GM10847 (cell line): Measurements from ENCODE around the gene RBMS1.

Experiments
- POLR2A ChIP-seq: IDR thresholded peaks from 2 replicates; pipeline ENCODE4 v1.6.1; 2011; ENCODE audit not compliant: insufficient read length; ENCODE audit errors: extremely low read depth

RBMS1 gene

DNA sequence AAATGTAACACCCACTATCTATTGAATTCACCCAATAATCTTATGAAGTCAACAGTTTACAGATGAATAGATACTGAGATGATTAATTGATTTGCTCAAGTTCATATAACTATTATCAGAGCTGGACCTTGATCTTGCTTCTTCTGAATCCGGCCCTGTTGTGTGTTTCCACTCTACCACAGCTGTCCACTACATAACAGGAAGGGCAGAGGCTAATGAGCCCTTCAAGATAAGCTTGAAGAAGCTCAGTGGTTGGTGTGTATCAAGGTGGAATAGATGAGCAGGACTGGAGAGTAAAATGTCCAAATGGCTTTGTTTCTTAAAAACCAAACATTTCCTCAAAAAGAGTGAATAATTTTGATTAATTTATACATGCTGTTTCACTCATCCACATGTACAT, 237.1 kb downstream of the RBMS1 start:
- no peak for TF ChIP-seq POLR2A

DNA sequence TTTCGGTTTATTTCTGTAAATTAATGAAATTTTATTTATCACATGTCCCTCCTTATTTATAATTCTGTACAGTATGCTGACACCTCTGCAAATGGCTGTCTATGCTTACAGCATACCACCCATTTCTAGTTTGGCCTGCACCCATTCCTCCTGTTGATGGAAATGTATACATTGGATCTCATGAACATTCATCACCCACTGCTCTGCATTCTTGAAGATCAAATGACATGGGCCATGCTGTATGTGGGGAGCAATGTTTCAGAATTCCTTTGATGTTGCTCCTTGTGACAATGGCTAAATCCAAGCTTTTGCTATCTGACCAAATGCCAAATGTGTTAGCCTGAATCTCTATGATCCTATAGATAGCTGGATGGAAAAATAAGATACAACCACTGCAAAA, 238.2 kb downstream of the RBMS1 start:
- TF ChIP-seq POLR2A = no peak

DNA sequence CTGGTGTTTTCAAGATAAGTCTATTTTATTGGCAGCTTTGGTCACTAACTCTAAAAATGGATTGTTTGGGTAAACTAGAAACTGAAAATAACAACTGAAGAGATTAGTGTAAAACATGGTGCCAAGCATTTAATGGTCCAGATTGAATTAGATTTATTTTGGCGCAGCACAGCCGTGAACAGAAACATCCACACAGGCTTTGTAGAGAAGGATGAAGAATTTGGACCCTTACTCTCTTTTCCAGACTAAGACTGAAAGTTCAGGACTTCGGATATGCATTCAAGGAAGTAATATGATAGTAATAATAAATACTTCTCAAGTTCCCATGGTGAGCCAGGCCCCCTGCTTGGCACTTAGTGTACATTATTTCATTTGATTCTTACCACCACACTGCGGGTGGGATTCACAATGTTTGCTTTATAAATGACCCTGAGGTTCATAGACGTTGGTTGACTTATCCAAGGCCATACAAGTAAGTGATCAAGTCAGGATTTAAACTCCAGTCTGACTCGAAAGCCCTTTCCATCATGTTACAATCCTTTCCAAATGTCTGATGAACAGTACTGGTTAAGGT, 239.3 kb downstream of the RBMS1 start:
- no peak for TF ChIP-seq POLR2A

DNA sequence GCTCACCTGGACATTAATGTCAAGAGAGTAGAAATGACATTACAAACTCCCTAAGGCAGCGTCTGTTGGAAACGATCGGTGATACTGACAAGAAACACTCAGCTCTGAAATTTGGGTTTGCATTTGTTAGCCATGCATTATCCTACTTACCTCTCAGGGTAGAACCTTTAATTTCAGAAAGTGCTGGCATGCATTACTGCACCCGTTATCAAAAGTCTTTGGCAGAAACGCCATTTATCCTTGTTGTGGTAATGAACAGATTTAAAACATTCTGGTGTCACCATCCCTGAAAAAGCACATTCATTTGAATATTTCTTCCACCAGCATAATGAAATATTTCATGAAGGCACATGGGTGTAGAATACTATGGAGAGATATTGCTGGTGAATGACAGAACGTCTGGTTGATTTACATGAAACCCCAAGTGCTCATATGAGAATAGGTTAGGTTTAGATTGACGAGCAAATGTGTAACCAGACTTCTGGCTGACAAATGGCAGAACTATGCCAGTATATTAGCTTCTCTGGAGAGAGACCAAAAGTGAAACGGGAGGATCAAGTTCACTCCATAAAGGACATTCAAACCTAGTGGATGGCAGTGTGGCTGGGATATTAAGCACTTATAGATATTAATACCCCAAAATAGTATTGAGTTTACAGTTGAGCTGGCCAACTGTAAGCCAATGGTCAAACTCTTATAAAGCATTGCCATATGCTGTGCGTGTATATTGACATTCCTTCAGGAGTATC, 240.0 kb downstream of the RBMS1 start:
- no peak for TF ChIP-seq POLR2A

DNA sequence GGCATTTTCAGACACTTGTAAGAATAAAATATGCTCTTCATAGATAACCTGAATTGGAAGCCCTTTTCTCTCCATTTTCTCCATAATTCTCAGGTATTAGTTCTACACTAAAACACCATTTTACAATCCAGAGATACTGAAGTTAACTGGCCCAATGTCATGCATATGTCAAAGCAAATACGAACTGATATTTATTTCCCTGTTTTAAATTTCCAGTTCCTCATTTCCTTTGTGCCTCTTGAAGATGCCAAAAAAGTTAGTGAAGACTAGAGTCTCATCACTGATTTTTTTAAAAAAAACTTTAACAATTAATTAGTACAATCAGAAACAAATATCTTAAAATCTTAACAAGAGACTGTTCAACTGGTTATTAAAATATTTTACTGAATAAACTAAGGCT, 240.7 kb downstream of the RBMS1 start:
- TF ChIP-seq POLR2A = no peak

DNA sequence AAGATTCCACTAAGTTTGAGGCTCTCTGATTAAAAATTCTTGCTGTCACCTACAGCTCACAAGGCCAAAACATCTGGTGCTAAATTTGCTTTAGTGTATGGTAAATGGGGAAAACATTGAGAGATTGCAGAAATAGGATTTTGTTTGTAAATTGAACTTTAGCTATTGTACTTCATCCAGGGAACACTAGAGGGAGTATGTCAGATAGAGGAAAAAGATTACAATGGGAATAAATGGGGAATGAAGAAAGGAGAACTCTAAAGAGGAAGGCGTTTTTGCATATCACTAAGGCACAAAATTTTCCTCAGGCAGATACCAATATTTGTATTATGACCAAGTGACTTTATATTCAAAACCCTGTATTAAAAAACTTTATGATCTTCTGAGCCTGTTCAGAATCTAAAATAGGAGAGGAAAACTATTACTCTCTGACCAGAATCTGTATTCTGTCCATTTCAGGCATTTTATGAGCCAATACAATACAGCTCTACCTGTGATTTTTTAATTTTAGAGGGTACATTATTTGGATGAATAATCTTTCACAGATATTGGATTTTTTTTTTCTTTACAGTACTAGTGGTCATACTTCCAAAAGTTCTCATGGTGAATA, 241.2 kb downstream of the RBMS1 start:
- no peak for TF ChIP-seq POLR2A

DNA sequence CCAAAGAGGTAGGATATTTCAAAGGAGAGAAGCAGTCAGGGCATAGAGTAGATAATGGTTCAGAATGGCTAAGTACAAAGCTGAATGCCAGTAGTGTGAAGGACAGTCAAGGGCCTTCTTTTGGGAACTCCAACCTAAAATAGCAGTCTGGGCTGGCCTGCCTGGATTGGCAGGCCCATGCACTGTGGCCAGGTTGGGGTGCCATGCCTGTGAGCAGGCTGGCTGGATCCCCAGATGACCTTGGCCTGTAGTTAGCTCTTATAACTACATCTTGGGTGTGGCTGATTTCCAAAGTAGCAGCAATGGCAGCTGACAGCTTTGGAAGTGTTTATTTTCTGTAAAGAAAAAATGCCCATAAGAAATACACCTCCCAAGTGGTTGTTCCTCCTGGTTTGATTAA, 242.0 kb downstream of the RBMS1 start:
- TF ChIP-seq POLR2A = no peak

DNA sequence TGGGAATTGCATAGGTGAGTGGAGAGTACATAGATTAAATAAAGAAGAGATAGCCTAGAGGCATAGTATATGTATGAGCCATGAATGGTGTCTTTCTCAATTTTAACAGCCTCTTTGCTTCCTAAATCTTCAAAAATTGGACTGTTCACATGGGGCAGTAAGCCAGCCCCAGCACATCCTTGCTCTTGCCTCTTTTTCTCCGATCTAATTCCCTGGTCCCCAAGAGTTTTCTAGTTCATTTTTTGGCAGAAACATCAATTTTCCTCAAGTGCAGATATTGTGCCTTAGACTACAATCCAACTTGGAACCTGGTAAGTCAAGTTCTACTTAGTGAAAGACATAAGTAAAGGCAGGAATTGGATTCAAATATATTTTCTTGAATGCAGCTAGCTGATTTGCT, 243.7 kb downstream of the RBMS1 start:
- no peak for TF ChIP-seq POLR2A

DNA sequence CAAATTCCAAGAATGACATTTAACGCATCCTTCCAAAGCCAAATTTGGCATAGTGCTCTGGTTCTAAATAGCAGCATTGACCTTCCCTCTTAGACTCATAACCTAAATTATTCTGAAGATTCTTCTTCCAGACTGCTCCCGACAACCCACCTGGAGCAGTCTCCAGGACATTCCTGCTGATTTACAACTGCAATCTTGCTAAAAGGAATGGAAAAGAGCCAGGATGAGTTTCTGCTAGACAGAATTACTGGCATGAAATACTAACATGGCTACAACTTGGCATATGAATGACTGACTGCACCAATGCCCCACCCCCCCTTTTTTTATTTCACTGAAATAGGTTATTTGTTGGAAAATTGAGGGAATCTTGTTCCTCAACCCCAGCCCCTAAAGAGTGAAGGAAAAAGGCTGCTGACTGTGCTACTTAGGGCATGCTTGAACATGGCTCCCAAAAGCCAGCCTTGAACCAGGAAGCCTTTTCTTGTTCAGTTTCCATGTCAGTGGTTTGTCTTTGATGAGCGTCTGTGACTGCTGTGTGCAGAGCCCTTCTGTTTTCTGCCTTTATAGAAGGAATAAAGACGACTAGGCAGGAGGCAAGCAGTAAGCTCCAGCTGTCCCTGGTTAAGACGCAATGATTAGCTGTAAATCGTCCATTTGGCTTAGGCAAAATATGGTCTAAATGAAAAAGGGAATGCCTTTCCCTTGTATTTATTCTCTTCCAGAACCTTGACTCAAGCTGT, 246.1 kb downstream of the RBMS1 start:
- TF ChIP-seq POLR2A = no peak

DNA sequence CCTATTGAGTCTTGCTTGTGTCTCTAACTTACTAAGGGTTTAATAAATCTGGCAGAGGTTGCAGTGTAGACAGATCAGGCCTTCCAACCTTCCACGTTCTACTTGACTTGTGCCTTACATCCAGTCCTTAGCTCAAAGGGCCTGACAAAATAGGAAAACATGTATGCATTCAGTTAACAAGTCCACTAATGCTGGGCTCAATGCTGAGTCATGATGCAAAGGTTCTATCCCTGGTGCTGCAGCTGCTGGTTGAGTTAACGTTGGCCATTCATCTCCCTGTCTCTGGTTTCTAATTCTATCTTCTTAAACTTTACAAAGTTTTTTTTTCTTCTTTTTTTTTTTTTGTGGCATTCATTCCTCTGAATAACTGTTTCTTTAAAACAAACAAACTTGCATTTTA, 247.3 kb downstream of the RBMS1 start:
- TF ChIP-seq POLR2A = no peak

DNA sequence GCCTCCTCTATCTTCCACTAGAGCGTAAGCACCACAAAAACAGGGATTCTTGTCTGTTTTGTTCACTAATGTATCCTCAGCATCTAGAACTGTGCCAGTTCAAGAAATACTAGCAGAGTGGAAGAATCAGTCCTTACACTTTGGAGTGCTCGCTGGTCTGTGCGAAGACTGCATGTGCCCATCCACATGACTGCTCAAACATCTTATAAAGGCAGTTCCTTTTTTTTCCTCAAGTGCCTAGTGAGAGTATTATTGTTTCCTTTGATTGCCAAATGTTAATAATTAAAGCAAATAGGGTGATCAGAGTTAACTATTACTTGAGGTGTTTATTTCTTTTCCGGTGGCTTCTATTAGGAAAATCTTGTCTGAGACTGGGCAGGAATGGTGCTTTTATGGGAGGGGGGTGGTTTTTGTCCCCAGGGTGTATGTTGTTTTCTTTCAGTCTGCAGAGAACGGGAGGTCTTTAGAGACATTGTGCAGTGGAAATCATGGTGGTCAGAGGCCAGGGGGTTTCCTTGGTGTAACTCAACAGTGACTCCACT, 247.9 kb downstream of the RBMS1 start:
- no peak for TF ChIP-seq POLR2A

DNA sequence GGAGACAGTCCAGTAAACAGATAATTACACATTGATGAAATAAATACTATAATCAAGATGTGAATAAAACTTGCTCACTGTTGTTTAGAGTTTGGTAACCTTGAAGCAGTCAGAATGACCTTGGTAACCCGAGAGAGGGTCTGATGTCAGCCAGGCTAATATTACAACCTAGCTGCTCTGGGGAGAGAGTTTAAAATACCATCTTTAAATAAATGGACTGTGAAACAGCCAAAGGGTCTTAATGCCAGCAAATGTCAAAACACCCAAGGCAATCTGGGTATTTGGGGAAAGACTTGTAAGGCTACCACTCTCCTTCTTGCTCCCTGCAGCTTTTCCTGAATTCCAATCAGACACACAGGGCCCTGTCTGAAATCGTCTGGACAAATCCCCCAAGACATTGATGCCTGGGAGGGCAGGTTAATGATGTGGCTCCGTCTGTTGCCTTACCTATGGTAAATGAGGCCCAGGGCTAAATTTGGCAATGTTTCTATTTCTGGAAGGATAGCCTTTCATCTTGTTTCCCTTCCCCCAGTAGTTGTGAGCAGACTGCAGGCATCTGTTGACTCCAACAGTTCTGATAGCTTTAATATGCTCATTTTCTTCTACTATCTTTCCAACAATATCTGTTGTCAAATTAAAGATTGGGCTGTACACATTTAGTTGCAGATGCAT, 250.6 kb downstream of the RBMS1 start:
- no peak for TF ChIP-seq POLR2A

DNA sequence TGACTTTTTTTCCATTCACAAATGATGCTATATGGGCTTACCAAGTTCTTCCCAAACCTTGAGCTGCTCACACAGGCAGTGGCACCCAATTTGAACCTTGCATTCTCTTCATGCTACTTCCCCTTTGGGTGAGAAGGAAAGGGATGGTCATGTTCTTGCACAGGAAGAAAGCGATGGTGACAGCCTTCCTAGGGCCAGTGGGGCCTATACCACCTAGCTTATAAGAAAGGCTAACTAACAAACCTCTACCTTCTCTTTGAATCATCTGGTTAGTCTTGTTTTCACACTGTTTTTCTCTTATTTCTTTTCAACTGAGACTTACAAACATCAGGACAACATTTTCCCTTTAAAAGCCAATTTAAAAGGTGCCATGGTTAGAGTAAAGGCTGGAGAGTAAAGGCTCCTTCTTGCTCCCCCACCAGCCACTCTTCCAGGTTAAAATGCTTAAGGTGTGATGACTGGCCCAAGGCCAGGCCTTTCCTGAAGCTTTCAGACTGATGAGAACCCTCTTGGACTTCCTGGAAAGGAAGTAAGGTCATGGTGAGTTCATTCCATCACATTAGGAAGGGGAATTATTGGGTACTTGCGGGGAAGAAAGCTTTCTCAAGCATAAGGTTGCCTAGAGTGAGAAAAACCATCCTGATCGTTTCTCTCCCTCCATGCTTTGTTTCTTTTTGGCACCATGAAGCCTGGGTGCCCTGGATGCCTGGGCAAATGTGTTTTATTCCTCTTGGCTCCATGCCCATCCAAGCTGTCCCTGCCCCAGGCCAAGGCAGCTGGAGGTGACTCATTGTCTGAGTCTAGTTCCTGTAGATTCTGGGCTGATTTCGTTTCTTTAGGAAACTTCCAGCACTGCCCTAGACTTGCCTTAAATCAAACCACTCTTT, 252.1 kb downstream of the RBMS1 start:
- TF ChIP-seq POLR2A = no peak

DNA sequence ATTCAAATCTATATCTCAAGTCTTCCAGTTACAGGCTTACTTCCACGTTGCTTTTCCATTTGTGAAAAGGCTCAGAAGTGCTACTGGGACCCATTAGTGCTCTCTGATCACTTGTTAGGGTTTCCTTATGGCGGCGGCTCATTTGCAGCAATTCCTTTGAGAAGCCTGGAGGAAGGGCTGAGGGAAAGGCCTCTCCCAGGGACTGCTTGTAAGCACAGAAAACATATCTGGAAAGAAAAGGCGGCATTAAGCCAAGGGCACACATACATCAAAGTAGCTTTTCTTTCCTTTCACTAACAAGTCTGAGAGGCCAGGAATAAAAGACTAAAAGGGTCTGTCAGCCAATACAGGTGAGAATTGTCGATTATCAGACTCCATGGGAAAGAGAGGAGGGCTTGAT, 254.2 kb downstream of the RBMS1 start:
- TF ChIP-seq POLR2A = no peak

DNA sequence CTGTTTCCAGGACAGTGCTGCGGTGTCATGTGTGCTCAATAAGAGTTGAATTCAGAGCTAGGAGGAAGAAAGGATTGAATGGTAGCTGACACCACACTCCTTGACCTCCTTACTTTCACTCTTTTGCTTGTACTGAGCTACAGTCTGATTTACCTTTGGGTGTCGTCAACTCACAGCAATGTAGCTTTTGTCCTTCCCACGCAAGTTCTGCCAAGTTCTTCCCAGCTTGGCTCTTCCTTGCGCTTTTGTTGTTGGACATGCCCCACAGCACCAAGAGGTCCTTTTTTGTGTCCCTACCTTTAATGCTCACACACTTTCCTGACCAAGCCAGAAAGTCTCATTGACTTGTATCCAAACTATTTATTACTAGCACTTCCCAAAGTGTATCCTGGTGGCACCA, 255.2 kb downstream of the RBMS1 start:
- no peak for TF ChIP-seq POLR2A
